Measurements from ENCODE around the gene RASSF1. TPM values are rescaled to one million over a fixed set of nuclear protein-coding genes. Genes with fewer than 3 reads are reported as not detected.
A peak's percentile ranks its signal among the peaks of the same experiment; 100 is the strongest.

The RASSF1 gene
- polyA plus RNA-seq, 2 of the 4 experiments (the other 2 are of a cell fraction), result 14.4 to 15.4 TPM

DNA sequence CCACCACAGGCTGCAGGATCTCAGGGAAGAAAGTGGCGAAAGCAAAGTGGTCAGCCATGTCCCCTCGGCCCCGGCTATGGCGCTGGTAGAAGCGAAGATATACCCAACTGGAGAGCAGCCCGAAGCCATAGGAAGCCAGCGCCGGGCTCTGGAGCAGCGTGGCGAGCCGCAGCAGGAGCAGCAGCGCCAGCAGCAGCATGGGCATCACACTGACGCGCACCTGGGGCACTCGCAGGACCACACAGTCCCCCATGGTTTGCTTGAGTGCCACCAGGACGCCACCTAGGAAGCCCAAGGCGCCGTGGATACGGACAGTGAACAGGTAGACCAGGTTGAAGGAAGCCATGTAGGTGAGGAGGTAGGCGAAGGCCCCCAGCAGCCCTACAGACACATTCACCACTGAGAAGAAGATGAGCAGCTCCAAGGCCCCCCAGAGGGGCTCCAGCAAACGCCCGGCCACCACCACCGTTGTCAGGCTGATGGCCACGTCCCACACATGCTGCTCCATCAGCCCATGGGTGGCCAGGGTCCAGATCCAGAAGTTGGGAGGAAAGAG, 17.8 kb upstream of the RASSF1 start:
- ATAC-seq, result no peak
- TF ChIP-seq POLR2AphosphoS2 (conservative IDR thresholded peaks at IDR 0.05; ENCODE audit: low read length), result no peak
- H3K4me2 ChIP-seq, result peak overlapping the region; percentile 95
- peak overlapping the region; percentile 100 for H3K4me3 ChIP-seq
- ChIA-PET CTCF (no interaction called here), POLR2A (no interaction called here)
- H3K4me1 ChIP-seq, result peaks cover 25% of the 10 kb centered on the region
- H3K9me3 ChIP-seq, result no peaks in the 10 kb centered on the region
- no peak for FAIRE-seq
- no peak for DNase-seq (ENCODE audit: low read depth in 1 of 2, low spot score in 1 of 2)
- 63% methylated on average over 13 of the region's 24 CpGs for WGBS (ENCODE audit: missing lambda C conversion rate)
- H3K27ac ChIP-seq, result peak overlapping the region; percentile 94 to 100

DNA sequence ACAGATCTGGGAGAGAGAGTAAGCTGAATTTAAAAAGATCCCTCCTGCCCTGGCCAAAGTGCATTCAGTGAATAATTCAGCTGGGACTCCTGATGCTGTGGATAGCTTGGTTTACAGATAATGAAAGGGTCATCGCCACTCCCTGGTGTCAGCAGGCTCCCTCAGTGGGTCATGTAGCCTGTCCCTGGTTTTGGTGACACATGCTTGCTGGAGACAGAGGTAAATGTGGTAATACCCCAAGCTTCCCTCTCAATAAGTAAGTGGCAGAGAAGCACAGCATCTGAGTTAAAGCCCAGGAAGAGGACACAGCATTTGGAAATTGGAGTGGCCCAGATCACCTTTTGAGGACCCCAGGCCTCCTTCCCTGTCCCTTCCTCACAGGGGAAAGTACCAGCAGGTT, 16.8 kb upstream of the RASSF1 start:
- CTCF ChIA-PET, result interaction anchor here (0.9 to 2.6 kb wide), 4 partner anchors 10 to 258 kb away, joined by 3 to 16 read pairs (median 4); no protein-coding TSS in a partner anchor
- H3K27ac ChIP-seq, result no peak overlapping the region

DNA sequence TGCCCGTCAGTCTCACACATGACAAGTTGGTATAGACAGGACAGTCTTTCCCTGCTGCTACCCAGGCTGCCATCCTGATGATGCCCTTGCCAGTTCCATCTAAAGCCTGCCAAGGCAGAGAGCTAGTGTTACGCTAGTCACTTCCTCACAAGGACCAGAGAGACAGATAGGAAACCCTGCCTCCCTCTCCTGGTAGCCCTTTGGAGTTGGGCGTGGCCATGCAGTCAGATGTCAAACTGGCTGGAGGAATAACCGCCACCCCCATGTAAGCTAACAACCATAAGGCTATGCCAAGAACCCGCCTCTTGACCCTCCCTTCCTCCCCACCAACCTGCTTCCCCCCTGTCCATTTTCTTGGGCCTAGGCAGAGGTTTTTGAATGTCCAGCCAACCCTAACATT, 15.9 kb upstream of the RASSF1 start:
- WGBS (ENCODE audit: missing lambda C conversion rate), result 90% methylated on average over 2 of the region's 5 CpGs
- no peak for ATAC-seq

More for the DNA sequence above, 16.8 kb upstream of the RASSF1 start:
- Histone ChIP-seq H3K4me3 (peak overlapping the region; percentile 100; the same call in 1 of the 3 replicates), H3K4me1 (peaks cover 32% of the 10 kb centered on the region), H3K9me3 (no peaks in the 10 kb centered on the region), H3K4me2 (peak overlapping the region; percentile 95)
- no peak for DNase-seq (ENCODE audit: low read depth in 1 of 2, low spot score in 1 of 2)
- WGBS (ENCODE audit: missing lambda C conversion rate), result 60% methylated on average over 1 of the region's 1 CpG
- POLR2A ChIA-PET, result interaction anchor here (0.5 kb wide), 1 partner anchor 1185 kb away, joined by 3 read pairs; no protein-coding TSS in a partner anchor
- ATAC-seq, result no peak
- FAIRE-seq, result no peak
- TF ChIP-seq NR3C1 (IDR thresholded peaks at IDR 0.05), result no peak
- no peak for TF ChIP-seq TFCP2L1 (CRISPR knock-in tag; IDR thresholded peaks at IDR 0.05)
- no peak for TF ChIP-seq KDM1A (IDR thresholded peaks at IDR 0.05; ENCODE audit: low read depth)
- TF ChIP-seq RARB (CRISPR knock-in tag; IDR thresholded peaks at IDR 0.05), result no peak
- no peak for TF ChIP-seq CEBPB (IDR thresholded peaks at IDR 0.05)
- TF ChIP-seq CBX2 (IDR thresholded peaks at IDR 0.05; ENCODE audit: borderline replicate concordance, low read depth), result no peak
- TF ChIP-seq, protein P1, sequence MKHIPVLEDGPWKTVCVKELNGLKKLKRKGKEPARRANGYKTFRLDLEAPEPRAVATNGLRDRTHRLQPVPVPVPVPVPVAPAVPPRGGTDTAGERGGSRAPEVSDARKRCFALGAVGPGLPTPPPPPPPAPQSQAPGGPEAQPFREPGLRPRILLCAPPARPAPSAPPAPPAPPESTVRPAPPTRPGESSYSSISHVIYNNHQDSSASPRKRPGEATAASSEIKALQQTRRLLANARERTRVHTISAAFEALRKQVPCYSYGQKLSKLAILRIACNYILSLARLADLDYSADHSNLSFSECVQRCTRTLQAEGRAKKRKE (CRISPR knock-in tag; IDR thresholded peaks at IDR 0.05; ENCODE audit: low read depth), result no peak
- no peak for TF ChIP-seq CBX8 (IDR thresholded peaks at IDR 0.05)
- TF ChIP-seq, protein P2, sequence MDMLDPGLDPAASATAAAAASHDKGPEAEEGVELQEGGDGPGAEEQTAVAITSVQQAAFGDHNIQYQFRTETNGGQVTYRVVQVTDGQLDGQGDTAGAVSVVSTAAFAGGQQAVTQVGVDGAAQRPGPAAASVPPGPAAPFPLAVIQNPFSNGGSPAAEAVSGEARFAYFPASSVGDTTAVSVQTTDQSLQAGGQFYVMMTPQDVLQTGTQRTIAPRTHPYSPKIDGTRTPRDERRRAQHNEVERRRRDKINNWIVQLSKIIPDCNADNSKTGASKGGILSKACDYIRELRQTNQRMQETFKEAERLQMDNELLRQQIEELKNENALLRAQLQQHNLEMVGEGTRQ (IDR thresholded peaks at IDR 0.05), result no peak
- no peak for TF ChIP-seq ZC3H11A (IDR thresholded peaks at IDR 0.05)
- TF ChIP-seq CHD4 (IDR thresholded peaks at IDR 0.05; ENCODE audit: borderline replicate concordance), result no peak
- TF ChIP-seq, protein P3, sequence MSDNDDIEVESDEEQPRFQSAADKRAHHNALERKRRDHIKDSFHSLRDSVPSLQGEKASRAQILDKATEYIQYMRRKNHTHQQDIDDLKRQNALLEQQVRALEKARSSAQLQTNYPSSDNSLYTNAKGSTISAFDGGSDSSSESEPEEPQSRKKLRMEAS (IDR thresholded peaks at IDR 0.05), result no peak
- TF ChIP-seq, protein P4, sequence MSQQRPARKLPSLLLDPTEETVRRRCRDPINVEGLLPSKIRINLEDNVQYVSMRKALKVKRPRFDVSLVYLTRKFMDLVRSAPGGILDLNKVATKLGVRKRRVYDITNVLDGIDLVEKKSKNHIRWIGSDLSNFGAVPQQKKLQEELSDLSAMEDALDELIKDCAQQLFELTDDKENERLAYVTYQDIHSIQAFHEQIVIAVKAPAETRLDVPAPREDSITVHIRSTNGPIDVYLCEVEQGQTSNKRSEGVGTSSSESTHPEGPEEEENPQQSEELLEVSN (IDR thresholded peaks at IDR 0.05; ENCODE audit: borderline replicate concordance, low read depth), result no peak
- TF ChIP-seq POLR2AphosphoS2 (conservative IDR thresholded peaks at IDR 0.05; ENCODE audit: low read length), result no peak

More for the DNA sequence above, 15.9 kb upstream of the RASSF1 start:
- peaks cover 37% of the 10 kb centered on the region for H3K4me1 ChIP-seq
- TF ChIP-seq, protein P5, sequence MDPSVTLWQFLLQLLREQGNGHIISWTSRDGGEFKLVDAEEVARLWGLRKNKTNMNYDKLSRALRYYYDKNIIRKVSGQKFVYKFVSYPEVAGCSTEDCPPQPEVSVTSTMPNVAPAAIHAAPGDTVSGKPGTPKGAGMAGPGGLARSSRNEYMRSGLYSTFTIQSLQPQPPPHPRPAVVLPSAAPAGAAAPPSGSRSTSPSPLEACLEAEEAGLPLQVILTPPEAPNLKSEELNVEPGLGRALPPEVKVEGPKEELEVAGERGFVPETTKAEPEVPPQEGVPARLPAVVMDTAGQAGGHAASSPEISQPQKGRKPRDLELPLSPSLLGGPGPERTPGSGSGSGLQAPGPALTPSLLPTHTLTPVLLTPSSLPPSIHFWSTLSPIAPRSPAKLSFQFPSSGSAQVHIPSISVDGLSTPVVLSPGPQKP (IDR thresholded peaks at IDR 0.05; ENCODE audit: low read depth, low read length), result no peak
- H3K4me2 ChIP-seq, result peak overlapping the region; percentile 95
- no peak overlapping the region for H3K4me3 ChIP-seq
- POLR2A ChIA-PET, result no interaction called here
- no peak for FAIRE-seq
- CTCF ChIA-PET, result interaction anchor here (0.6 to 2.6 kb wide), 6 partner anchors 9 to 1983 kb away, joined by 3 to 16 read pairs (median 4); no protein-coding TSS in a partner anchor
- no peak overlapping the region for H3K27ac ChIP-seq
- no peaks in the 10 kb centered on the region for H3K9me3 ChIP-seq
- DNase-seq (ENCODE audit: low read depth in 1 of 2, low spot score in 1 of 2), result no peak
